K562 (cell line): ENCODE measurements around the gene DEDD. TPM values are rescaled to one million over a fixed set of nuclear protein-coding genes. Genes with fewer than 3 reads are reported as not detected.

Experiments used
- ETV5 ChIP-seq: sonication (generic); formaldehyde crosslinking; IDR thresholded peaks from 2 replicates; pipeline ENCODE4 v1.4.0; 2020; ENCODE audit warnings: low read depth, mild to moderate bottlenecking, missing genetic modification reagents
- ILF3 ChIP-seq: fragments of 450-650 bp; IDR thresholded peaks from 2 replicates; pipeline ENCODE4 v1.6.1; 2018; ENCODE audit warnings: antibody characterized with exemption, mild to moderate bottlenecking, moderate library complexity, borderline replicate concordance
- LCOR ChIP-seq: sonication (generic); formaldehyde crosslinking; IDR thresholded peaks from 2 replicates; pipeline ENCODE4 v1.8.0; 2022; ENCODE audit warnings: mild to moderate bottlenecking, missing genetic modification reagents
- NFE2L1 ChIP-seq: fragments of 450-650 bp; IDR thresholded peaks from 2 replicates; pipeline ENCODE4 v1.6.1; 2016; ENCODE audit warnings: missing genetic modification characterization, low read depth, mild to moderate bottlenecking, missing compliant biosample characterization, moderate library complexity, borderline replicate concordance
- NR1H2 ChIP-seq: sonication (generic); formaldehyde crosslinking; IDR thresholded peaks from 2 replicates; pipeline ENCODE4 v1.4.0; 2020; ENCODE audit warnings: mild to moderate bottlenecking, missing genetic modification reagents
- PTBP1 ChIP-seq: fragments of 200-400 bp; formaldehyde crosslinking; IDR thresholded peaks from 2 replicates; pipeline ENCODE4 v1.6.1; 2017; ENCODE audit warnings: low read depth, low read length
- RFX5 ChIP-seq: IDR thresholded peaks from 2 replicates; pipeline ENCODE4 v1.6.1; 2011; ENCODE audit warnings: low read depth, mild to moderate bottlenecking, improper control_type of control experiment, low read length
- SIX5 ChIP-seq, 2 experiments: IDR thresholded peaks; 2 replicates each; pipeline ENCODE4 v1.6.1; 2011; ENCODE audit warnings: low read length in 2 of 2, borderline replicate concordance in 1 of 2, low read depth in 1 of 2, mild to moderate bottlenecking in 1 of 2, moderate library complexity in 1 of 2; ENCODE audit not compliant: insufficient read depth in 1 of 2
- STAT5A ChIP-seq: IDR thresholded peaks from 2 replicates; pipeline ENCODE4 v1.6.1; 2012; ENCODE audit warnings: low read length, inconsistent platforms, borderline replicate concordance
- SUPT5H ChIP-seq: fragments of 450-650 bp; IDR thresholded peaks from 2 replicates; pipeline ENCODE4 v1.6.1; 2016
- ZNF124 ChIP-seq: sonication (generic); formaldehyde crosslinking; IDR thresholded peaks from 2 replicates; pipeline ENCODE4 v1.8.1; 2022; ENCODE audit warnings: missing genetic modification reagents
- ZNF23 ChIP-seq: fragments of 250-450 bp; sonication (Bioruptor Pico); IDR thresholded peaks from 2 replicates; pipeline ENCODE4 v1.4.0; 2020; ENCODE audit warnings: mild to moderate bottlenecking
- ZNF384 ChIP-seq: IDR thresholded peaks from 2 replicates; pipeline ENCODE4 v1.6.1; 2012; ENCODE audit warnings: low read depth, low read length, improper control_type of control experiment
- ZNF561 ChIP-seq: fragments of 450-650 bp; formaldehyde crosslinking; conservative IDR thresholded peaks from 2 replicates; pipeline ENCODE4 v1.4.0; 2020; ENCODE audit warnings: mild to moderate bottlenecking, moderate library complexity
- ZNF584 ChIP-seq: fragments of 200-800 bp; sonication (Bioruptor generic); IDR thresholded peaks from 2 replicates; pipeline ENCODE4 v1.6.1; 2016; ENCODE audit warnings: low read depth, mild to moderate bottlenecking, missing genetic modification characterization, missing compliant biosample characterization
- polyA plus RNA-seq, 8 experiments: library from polyadenylated mRNA; depleted of rRNA in 4 of 8; stranded (reverse) in 5 of 8; unstranded in 3 of 8; fragments of >200 nt; fragmentation: Nextera tagmentation in 2 of 8; fragmentation: Illumina TruSeq in 1 of 8; extraction: Ambion mirVana in 2 of 8; extraction: Trizol in 1 of 8; gene quantifications; 2 replicates each; pipeline versions ENCODE4 v1.2.1 to v1.2.3, GENCODE V29; 2011 to 2014; ENCODE audit warnings: inconsistent platforms in 1 of 8, missing spikeins in 1 of 8
- total RNA-seq, 7 experiments: library from RNA; depleted of rRNA in 6 of 7; stranded (reverse); fragments of >200 nt in 6 of 7; fragmentation: Illumina TruSeq in 2 of 7; extraction: Trizol in 2 of 7; gene quantifications; 2 replicates each; pipeline versions ENCODE4 v1.2.1 to v1.2.3, GENCODE V29; 2011 to 2021; ENCODE audit warnings: low replicate concordance in 1 of 7
- TF ChIP-seq, protein P1 (sequence below): fragments of 450-650 bp; IDR thresholded peaks from 2 replicates; pipeline ENCODE4 v1.6.1; 2017; ENCODE audit warnings: mild to moderate bottlenecking, moderate library complexity
- TF ChIP-seq, protein P2 (sequence below): fragments of 450-650 bp; IDR thresholded peaks from 2 replicates; pipeline ENCODE4 v1.6.1; 2017; ENCODE audit warnings: antibody characterized with exemption
- TF ChIP-seq, protein P3 (sequence below), 2 experiments: fragments of 450-650 bp; conservative IDR thresholded peaks; 2 replicates each; pipeline ENCODE4 v1.6.1; 2017; ENCODE audit warnings: mild to moderate bottlenecking in 2 of 2, moderate library complexity in 2 of 2
- TF ChIP-seq, protein P4 (sequence below): IDR thresholded peaks from 3 replicates; pipeline ENCODE4 v1.6.1; 2011; ENCODE audit warnings: borderline replicate concordance, mild to moderate bottlenecking; ENCODE audit not compliant: insufficient read length, insufficient read depth
- TF ChIP-seq, protein P5 (sequence below): sonication (generic); formaldehyde crosslinking; IDR thresholded peaks from 2 replicates; pipeline ENCODE4 v1.8.1; 2022; ENCODE audit warnings: missing genetic modification reagents

DEDD gene
- total and polyA plus RNA-seq, 9 of the 15 experiments (the other 6 are each of a cell fraction or from before 2014, with no cell fraction given) = 11.6 to 41.0 (median 16.8) TPM

DNA sequence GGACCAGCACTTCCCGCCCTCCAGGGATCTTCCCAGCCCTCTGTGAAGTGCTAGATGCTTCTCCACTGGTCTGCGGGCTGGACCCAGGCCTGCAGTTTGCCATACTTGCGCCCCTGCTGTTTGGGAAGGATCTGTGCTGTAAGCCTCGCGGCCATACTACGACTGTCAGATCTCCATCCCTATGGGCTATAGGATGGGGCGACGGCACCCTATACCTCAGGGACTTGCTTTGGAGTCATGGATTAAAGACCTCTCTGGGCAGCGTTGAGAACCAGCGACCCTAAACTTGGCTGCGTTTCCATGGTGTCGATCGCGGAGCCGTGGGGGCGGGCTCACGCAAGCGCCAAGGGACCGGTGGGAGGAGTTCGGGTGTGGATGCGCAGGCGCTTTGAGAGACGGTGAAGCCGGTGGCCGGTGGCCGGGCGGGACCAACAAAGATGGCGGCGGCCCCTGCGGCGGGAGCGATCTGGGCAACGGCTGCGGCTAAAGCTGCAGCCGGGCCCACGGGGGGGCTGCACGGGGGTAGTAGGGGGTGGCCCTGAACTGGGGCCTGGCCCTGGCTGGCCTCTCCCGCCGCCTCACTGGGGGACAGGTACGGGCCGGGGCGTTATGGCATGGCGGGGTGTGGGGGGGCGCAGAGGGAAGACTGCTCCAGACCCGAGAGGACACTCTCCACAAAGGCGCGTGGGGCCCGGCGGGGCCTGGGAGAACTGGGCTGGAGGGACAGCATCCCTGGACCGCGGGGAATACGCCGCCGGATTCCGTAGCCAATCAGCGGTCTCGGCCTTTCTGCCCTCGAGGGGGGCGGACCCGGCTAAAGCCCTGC is 26.8 kb upstream of the DEDD start, which contains the start of gene USP21 (continued):
- no peak for TF ChIP-seq ETV5 (CRISPR knock-in tag)
- TF ChIP-seq NR1H2 = no peak
- TF ChIP-seq ZNF124 (CRISPR knock-in tag) = no peak
- TF ChIP-seq ZNF584 = no peak
- TF ChIP-seq LCOR = 0 out of 2 replicates have a peak, but pooled peaks have one; percentile 42
- TF ChIP-seq, protein P1, sequence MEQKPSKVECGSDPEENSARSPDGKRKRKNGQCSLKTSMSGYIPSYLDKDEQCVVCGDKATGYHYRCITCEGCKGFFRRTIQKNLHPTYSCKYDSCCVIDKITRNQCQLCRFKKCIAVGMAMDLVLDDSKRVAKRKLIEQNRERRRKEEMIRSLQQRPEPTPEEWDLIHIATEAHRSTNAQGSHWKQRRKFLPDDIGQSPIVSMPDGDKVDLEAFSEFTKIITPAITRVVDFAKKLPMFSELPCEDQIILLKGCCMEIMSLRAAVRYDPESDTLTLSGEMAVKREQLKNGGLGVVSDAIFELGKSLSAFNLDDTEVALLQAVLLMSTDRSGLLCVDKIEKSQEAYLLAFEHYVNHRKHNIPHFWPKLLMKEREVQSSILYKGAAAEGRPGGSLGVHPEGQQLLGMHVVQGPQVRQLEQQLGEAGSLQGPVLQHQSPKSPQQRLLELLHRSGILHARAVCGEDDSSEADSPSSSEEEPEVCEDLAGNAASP = no peak
- TF ChIP-seq SIX5 (IDR thresholded peaks at IDR 0.05; ENCODE audit: borderline replicate concordance in 1 of 2, insufficient read depth in 1 of 2, low read depth in 1 of 2, low read length in 2 of 2) = peak; percentile 34 to 38; a peak in 2 of 4 replicates
- TF ChIP-seq ILF3 = no peak; the same call in 1 of the 2 replicates
- no peak for TF ChIP-seq ZNF23 (CRISPR knock-in tag)
- TF ChIP-seq PTBP1 = no peak
- TF ChIP-seq, protein P2, sequence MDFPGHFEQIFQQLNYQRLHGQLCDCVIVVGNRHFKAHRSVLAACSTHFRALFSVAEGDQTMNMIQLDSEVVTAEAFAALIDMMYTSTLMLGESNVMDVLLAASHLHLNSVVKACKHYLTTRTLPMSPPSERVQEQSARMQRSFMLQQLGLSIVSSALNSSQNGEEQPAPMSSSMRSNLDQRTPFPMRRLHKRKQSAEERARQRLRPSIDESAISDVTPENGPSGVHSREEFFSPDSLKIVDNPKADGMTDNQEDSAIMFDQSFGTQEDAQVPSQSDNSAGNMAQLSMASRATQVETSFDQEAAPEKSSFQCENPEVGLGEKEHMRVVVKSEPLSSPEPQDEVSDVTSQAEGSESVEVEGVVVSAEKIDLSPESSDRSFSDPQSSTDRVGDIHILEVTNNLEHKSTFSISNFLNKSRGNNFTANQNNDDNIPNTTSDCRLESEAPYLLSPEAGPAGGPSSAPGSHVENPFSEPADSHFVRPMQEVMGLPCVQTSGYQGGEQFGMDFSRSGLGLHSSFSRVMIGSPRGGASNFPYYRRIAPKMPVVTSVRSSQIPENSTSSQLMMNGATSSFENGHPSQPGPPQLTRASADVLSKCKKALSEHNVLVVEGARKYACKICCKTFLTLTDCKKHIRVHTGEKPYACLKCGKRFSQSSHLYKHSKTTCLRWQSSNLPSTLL = no peak
- TF ChIP-seq RFX5 = no peak
- TF ChIP-seq STAT5A = no peak
- no peak for TF ChIP-seq ZNF561 (CRISPR knock-in tag)
- TF ChIP-seq, protein P3, sequence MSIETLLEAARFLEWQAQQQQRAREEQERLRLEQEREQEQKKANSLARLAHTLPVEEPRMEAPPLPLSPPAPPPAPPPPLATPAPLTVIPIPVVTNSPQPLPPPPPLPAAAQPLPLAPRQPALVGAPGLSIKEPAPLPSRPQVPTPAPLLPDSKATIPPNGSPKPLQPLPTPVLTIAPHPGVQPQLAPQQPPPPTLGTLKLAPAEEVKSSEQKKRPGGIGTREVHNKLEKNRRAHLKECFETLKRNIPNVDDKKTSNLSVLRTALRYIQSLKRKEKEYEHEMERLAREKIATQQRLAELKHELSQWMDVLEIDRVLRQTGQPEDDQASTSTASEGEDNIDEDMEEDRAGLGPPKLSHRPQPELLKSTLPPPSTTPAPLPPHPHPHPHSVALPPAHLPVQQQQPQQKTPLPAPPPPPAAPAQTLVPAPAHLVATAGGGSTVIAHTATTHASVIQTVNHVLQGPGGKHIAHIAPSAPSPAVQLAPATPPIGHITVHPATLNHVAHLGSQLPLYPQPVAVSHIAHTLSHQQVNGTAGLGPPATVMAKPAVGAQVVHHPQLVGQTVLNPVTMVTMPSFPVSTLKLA (conservative IDR thresholded peaks at IDR 0.05) = peak; percentile 39 to 55; a peak in 2 of 4 replicates
- no peak for TF ChIP-seq NFE2L1 (tag)
- TF ChIP-seq, protein P4, sequence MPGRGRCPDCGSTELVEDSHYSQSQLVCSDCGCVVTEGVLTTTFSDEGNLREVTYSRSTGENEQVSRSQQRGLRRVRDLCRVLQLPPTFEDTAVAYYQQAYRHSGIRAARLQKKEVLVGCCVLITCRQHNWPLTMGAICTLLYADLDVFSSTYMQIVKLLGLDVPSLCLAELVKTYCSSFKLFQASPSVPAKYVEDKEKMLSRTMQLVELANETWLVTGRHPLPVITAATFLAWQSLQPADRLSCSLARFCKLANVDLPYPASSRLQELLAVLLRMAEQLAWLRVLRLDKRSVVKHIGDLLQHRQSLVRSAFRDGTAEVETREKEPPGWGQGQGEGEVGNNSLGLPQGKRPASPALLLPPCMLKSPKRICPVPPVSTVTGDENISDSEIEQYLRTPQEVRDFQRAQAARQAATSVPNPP = no peak
- TF ChIP-seq ZNF384 = 0 out of 2 replicates have a peak, but pooled peaks have one; percentile 14
- peak; percentile 83 for TF ChIP-seq SUPT5H
- TF ChIP-seq, protein P5, sequence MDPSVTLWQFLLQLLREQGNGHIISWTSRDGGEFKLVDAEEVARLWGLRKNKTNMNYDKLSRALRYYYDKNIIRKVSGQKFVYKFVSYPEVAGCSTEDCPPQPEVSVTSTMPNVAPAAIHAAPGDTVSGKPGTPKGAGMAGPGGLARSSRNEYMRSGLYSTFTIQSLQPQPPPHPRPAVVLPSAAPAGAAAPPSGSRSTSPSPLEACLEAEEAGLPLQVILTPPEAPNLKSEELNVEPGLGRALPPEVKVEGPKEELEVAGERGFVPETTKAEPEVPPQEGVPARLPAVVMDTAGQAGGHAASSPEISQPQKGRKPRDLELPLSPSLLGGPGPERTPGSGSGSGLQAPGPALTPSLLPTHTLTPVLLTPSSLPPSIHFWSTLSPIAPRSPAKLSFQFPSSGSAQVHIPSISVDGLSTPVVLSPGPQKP = no peak
